SK-MEL-5 (cell line): ENCODE measurements around the gene CAPN8. TPM values are rescaled to one million over a fixed set of nuclear protein-coding genes. Genes with fewer than 3 reads are reported as not detected.
A peak's percentile ranks its signal among the peaks of the same experiment; 100 is the strongest.

Source experiments
- DNase-seq: peaks from one replicate; pipeline ENCODE4 v3.0.0-alpha.2; 2016; ENCODE audit warnings: low read depth, low spot score
- in situ Hi-C: cut with HindIII; loops from 2 replicates; pipeline ENCODE4 v1.10.0; 2016; ENCODE audit warnings: low sequenced_read_pairs, high pct_unique_total_duplicates, low pct_unique_long_range_greater_than_20kb
- polyA plus RNA-seq, 2 experiments: library from polyadenylated mRNA; depleted of rRNA; stranded (reverse); fragments of >200 nt; gene quantifications; 2 replicates each; pipeline ENCODE4 v1.2.3, GENCODE V29; 2015
- total RNA-seq: library from RNA; depleted of rRNA; stranded (reverse); fragments of >200 nt; shearing (Covaris generic); gene quantifications from 2 replicates; pipeline ENCODE4 v1.2.3, GENCODE V29; 2014; rRNA removed

Gene CAPN8
- total RNA-seq = not detected in 2 replicates
- not detected in 2 replicates for polyA plus RNA-seq (2015; cell fraction: cytosol; rRNA removed)
- polyA plus RNA-seq (2015; cell fraction: nucleus; rRNA removed) = 0.96 TPM in 1 of 2 replicates, not detected in the other

GRCh38 chr1:223665592-223666312 lies at the start of gene CAPN8:
Gene CAPN8, minus strand, starts transcription at chr1:223665701. Its CDS starts 55 bp downstream, at chr1:223665646.
- DNase-seq = no peak
- in situ Hi-C loops = no loop called here

- DNase-seq = no peak
- in situ Hi-C loops = no loop called here
These were observed 49.5 kb upstream of the CAPN8 start for GRCh38 chr1:223714849-223715603.

- DNase-seq = no peak
- in situ Hi-C loops = no loop called here
These were observed 48.9 kb upstream of the CAPN8 start for GRCh38 chr1:223714421-223714724.

GRCh38 chr1:223713546-223714420 lies 48.3 kb upstream of the CAPN8 start:
- in situ Hi-C loops = no loop called here
- DNase-seq = no peak

- DNase-seq = no peak
- in situ Hi-C loops = no loop called here
These were observed 47.5 kb upstream of the CAPN8 start for GRCh38 chr1:223712850-223713474.

- in situ Hi-C loops = no loop called here
- peak; percentile 62 for DNase-seq
These were observed 46.8 kb upstream of the CAPN8 start, which contains the start of gene CAPN2 for GRCh38 chr1:223712194-223712849. Gene CAPN2, plus strand, starts transcription at chr1:223712539. Its CDS starts 102 bp downstream, at chr1:223712641.

GRCh38 chr1:223711747-223712193 lies 46.3 kb upstream of the CAPN8 start:
- in situ Hi-C loops = no loop called here
- no peak for DNase-seq

- in situ Hi-C loops = no loop called here
- DNase-seq = no peak
These were observed 45.7 kb upstream of the CAPN8 start for GRCh38 chr1:223711173-223711572.

- in situ Hi-C loops = no loop called here
- DNase-seq = no peak
These were observed 45.0 kb upstream of the CAPN8 start for GRCh38 chr1:223710179-223711133.

GRCh38 chr1:223709598-223709997 lies 44.1 kb upstream of the CAPN8 start:
- DNase-seq = no peak
- in situ Hi-C loops = no loop called here

- in situ Hi-C loops = no loop called here
- no peak for DNase-seq
These were observed 43.3 kb upstream of the CAPN8 start for GRCh38 chr1:223708651-223709268.

- no peak for DNase-seq
- in situ Hi-C loops = no loop called here
These were observed 42.5 kb upstream of the CAPN8 start for GRCh38 chr1:223708001-223708359.

GRCh38 chr1:223707256-223708000 lies 41.9 kb upstream of the CAPN8 start:
- in situ Hi-C loops = no loop called here
- peak; percentile 92 for DNase-seq

GRCh38 chr1:223706077-223706973 lies 40.8 kb upstream of the CAPN8 start:
- DNase-seq = no peak
- in situ Hi-C loops = no loop called here
